HCT116 (cell line): ENCODE results near the gene CETP.

Experiments used
- CBX3 ChIP-seq: IDR thresholded peaks from 2 replicates; pipeline ENCODE4 v1.6.1; 2012; ENCODE audit warnings: low read depth
- EZH2 ChIP-seq: fragments of 200-600 bp; sonication (generic); IDR thresholded peaks from 2 replicates; pipeline ENCODE4 v1.6.1; 2017; ENCODE audit warnings: antibody characterized with exemption, mixed run types
- EZH2phosphoT487 ChIP-seq: fragments of 200-600 bp; IDR thresholded peaks from 2 replicates; pipeline ENCODE4 v1.6.1; 2018; ENCODE audit warnings: antibody characterized with exemption, borderline replicate concordance
- JUND ChIP-seq: IDR thresholded peaks from 2 replicates; pipeline ENCODE4 v1.6.1; 2012
- POLR2A ChIP-seq: IDR thresholded peaks from 2 replicates; pipeline ENCODE4 v1.7.0; 2011; ENCODE audit warnings: borderline replicate concordance; ENCODE audit not compliant: insufficient read depth, insufficient read length; ENCODE audit errors: extremely low read depth
- POLR2AphosphoS5 ChIP-seq: IDR thresholded peaks from 2 replicates; pipeline ENCODE4 v1.6.1; 2011; ENCODE audit warnings: mild to moderate bottlenecking, low read depth, low read length, moderate library complexity
- YY1 ChIP-seq: IDR thresholded peaks from 2 replicates; pipeline ENCODE4 v1.6.1; 2011; ENCODE audit warnings: low read length, low read depth, moderate library complexity, mild to moderate bottlenecking; ENCODE audit not compliant: insufficient replicate concordance; ENCODE audit errors: extremely low read depth
- ZFX ChIP-seq: fragments of 450-650 bp; IDR thresholded peaks from 2 replicates; pipeline ENCODE4 v1.6.1; 2017
- ZNF274 ChIP-seq: fragments of 200-500 bp; sonication (Bioruptor generic); IDR thresholded peaks from 2 replicates; pipeline ENCODE4 v1.6.1; 2014; ENCODE audit warnings: mild to moderate bottlenecking, low read depth, low read length, inconsistent platforms
- TF ChIP-seq, protein P1 (sequence below), 3 experiments: fragments of 200-600 bp in 1 of 3; sonication (generic) in 1 of 3; IDR thresholded peaks in 2 of 3; conservative IDR thresholded peaks in 1 of 3; 2 replicates each; pipeline ENCODE4 v1.5.1; 2012 to 2017; ENCODE audit warnings: low read depth in 2 of 3, low read length in 2 of 3, antibody characterized with exemption in 1 of 3, borderline replicate concordance in 1 of 3, control low read depth in 1 of 3, mild to moderate bottlenecking in 1 of 3, mixed read lengths in 1 of 3, mixed run types in 1 of 3, moderate library complexity in 1 of 3; ENCODE audit not compliant: insufficient read depth in 1 of 3

DNA sequence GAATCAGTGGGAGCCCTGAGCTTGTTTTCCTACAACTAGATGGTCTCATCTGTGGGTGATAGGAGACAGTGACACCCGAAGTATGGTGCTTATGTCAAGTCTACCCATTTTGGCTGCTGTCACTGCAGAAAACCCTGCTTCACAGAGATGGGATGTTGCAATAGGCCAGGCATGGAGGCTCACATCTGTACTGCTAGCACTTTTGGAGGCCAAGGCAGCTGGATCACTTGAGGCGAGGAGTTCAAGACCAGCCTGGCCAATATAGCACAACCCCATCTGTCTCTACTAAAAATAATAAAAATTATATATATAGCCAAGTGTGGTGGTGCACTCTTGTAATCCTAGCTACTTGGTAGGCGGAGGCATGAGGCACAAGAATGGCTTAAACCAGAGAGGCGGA, 32.1 kb upstream of the CETP start:
- TF ChIP-seq, protein P1, sequence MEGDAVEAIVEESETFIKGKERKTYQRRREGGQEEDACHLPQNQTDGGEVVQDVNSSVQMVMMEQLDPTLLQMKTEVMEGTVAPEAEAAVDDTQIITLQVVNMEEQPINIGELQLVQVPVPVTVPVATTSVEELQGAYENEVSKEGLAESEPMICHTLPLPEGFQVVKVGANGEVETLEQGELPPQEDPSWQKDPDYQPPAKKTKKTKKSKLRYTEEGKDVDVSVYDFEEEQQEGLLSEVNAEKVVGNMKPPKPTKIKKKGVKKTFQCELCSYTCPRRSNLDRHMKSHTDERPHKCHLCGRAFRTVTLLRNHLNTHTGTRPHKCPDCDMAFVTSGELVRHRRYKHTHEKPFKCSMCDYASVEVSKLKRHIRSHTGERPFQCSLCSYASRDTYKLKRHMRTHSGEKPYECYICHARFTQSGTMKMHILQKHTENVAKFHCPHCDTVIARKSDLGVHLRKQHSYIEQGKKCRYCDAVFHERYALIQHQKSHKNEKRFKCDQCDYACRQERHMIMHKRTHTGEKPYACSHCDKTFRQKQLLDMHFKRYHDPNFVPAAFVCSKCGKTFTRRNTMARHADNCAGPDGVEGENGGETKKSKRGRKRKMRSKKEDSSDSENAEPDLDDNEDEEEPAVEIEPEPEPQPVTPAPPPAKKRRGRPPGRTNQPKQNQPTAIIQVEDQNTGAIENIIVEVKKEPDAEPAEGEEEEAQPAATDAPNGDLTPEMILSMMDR (IDR thresholded peaks at IDR 0.05 in 2 of 3, conservative IDR thresholded peaks at IDR 0.05 in 1 of 3; ENCODE audit: borderline replicate concordance in 1 of 3, insufficient read depth in 1 of 3, low read depth in 2 of 3, low read length in 2 of 3) = no peak
- TF ChIP-seq POLR2A (no peak), JUND (no peak), POLR2AphosphoS5 (no peak), EZH2phosphoT487 (no peak), YY1 (no peak), ZFX (no peak), EZH2 (no peak), ZNF274 (no peak), CBX3 (no peak)
